VCaP (cell line): ENCODE data around the gene CCDC149.
A peak's percentile ranks its signal among the peaks of the same experiment; 100 is the strongest.

ENCODE experiments used
- H3K27ac ChIP-seq: fragments of 450-650 bp; 2 replicates; pipeline ENCODE4 v1.5.1; 2017
- TF ChIP-seq, protein P1 (sequence below): fragments of 450-650 bp; conservative IDR thresholded peaks from 2 replicates; pipeline ENCODE4 v1.5.1; 2017; ENCODE audit warnings: mild to moderate bottlenecking, moderate library complexity

CCDC149 gene

DNA sequence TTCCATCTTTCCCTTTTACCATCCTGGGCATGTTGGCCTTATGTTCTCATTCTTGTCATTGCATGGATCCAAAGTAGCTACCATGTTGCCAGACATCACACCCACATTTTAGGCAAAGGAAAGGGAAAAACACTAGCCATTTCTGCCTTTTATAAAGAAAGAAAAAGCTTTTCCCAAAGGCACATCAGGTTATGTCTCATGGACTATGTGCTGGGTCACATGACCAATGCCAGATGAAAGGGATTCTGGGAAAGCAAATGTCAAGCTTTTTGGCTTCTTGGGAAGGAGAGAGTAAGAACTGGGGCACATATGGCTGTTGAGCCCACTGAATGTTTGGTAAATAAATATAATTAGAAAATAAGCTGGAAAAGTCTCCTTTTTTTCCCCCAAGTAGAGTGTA lies 121.8 kb downstream of the CCDC149 start:
- no peak overlapping the region for H3K27ac ChIP-seq
- TF ChIP-seq, protein P1, sequence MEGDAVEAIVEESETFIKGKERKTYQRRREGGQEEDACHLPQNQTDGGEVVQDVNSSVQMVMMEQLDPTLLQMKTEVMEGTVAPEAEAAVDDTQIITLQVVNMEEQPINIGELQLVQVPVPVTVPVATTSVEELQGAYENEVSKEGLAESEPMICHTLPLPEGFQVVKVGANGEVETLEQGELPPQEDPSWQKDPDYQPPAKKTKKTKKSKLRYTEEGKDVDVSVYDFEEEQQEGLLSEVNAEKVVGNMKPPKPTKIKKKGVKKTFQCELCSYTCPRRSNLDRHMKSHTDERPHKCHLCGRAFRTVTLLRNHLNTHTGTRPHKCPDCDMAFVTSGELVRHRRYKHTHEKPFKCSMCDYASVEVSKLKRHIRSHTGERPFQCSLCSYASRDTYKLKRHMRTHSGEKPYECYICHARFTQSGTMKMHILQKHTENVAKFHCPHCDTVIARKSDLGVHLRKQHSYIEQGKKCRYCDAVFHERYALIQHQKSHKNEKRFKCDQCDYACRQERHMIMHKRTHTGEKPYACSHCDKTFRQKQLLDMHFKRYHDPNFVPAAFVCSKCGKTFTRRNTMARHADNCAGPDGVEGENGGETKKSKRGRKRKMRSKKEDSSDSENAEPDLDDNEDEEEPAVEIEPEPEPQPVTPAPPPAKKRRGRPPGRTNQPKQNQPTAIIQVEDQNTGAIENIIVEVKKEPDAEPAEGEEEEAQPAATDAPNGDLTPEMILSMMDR: no peak

DNA sequence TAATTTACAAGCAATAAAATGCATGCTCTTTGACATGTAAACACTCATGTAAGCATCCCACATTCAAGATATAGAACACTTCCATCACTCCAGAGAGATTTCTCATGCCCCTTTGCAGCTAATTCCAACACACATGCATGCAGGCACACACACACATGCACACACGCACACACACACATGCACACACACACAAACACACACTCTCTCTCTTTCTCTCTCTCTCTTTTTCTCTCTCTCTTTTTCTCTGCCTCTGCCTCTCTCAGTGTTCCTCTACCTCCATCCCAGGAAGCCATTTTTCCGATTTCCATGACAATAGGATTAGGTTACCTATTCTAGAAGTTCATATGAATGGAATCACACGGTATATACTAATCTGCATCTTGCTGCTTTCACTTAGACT lies 129.3 kb downstream of the CCDC149 start:
- H3K27ac ChIP-seq: no peak overlapping the region
- TF ChIP-seq, protein P1: no peak

DNA sequence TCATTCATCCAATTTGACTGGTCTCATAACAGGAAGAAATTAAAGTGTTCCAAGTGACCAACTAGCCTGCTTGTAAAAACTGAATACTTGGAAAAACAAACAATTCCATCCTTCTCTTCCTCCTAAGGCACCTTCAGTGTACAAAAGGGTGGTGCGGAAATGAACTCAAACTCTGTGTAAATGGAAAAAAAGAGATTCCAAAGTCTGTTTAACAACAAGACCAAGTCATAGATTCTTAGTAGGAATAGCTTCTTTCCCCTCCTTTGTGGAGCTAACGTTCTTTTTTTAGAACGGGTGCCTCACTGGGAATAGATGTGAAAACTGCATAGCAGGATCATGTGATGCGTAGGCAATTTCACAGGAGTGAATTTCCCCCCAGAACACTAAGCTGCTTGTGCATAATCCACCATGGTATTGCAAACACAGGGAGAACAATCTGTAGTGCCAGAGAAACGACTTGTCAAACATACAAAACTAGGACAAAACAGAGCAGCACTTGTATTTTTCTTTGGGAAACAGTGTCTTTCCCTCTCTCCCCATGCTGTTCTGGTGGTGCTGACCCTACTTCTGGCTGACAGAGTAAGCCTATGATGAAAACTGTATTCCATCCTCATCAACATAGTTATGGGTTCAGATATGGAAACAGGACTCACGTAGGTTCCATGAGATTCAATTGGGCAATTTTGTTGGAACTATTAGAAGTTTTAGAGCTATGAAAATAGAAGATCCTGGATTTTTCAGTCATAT lies 130.7 kb downstream of the CCDC149 start:
- peak overlapping the region; percentile 39; the same call in 1 of the 2 replicates for H3K27ac ChIP-seq
- TF ChIP-seq, protein P1: no peak

DNA sequence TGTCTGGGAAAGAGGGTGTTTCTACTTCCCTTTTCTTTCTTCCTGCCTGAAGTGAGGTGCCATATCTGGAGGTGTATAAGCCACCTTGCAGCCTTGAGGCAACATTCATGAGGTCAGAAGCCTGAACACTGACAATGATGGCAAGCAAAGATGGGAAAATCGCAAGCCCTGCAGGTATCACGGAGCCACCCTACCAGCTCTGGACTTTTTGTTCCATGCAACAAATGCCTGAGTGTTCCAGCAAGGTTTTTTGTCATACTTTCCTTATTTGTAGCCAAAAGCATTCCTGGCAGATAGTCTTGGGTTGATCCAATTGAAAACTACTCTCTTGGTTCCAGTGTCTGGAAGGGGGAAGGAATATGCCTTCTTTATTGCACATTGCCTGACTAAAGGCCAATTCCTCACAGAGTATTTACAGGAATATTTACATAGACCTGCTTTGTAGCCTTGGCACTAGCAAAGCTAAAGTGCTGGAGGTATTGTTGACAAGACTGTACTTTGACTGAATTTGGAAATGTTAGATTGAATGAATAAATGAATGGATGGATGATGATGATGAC lies 131.8 kb downstream of the CCDC149 start:
- TF ChIP-seq, protein P1: no peak
- no peak overlapping the region; the same call in 1 of the 2 replicates for H3K27ac ChIP-seq

DNA sequence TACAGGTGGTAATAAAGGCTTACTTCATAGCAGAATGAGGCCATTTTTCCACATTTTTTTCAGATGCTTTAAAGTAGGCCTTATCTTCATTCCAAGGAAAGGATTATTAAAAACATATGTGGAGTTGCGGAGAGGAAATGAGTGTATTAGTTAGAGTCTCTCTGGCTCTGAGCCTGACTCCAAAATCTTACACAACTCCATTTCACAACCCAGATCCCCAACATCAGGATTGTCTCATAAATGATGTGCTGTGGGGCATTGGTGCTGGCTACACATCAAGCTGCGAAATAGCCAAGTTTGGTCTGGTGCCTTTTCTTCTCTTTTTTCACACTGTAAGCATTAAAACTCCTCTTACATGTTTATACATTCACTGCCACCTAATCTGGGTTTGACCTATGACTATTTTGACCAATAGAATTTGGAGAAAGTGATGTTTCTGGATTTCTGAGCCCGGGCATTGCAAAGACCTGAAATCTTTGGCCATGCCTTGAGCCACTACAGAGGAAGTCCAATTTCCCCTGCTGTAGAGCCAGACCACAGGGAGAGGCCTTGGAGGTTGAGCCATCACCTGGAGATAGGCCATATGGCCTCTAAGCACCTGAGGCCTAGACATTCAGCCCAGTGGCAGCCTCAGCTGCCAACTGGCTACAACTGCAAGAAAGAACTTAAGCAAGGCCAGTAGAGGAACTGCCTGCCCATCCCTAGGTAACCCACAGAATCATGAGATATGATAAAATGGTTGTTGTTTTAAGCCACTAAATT lies 134.2 kb downstream of the CCDC149 start:
- TF ChIP-seq, protein P1: no peak
- H3K27ac ChIP-seq: no peak overlapping the region

DNA sequence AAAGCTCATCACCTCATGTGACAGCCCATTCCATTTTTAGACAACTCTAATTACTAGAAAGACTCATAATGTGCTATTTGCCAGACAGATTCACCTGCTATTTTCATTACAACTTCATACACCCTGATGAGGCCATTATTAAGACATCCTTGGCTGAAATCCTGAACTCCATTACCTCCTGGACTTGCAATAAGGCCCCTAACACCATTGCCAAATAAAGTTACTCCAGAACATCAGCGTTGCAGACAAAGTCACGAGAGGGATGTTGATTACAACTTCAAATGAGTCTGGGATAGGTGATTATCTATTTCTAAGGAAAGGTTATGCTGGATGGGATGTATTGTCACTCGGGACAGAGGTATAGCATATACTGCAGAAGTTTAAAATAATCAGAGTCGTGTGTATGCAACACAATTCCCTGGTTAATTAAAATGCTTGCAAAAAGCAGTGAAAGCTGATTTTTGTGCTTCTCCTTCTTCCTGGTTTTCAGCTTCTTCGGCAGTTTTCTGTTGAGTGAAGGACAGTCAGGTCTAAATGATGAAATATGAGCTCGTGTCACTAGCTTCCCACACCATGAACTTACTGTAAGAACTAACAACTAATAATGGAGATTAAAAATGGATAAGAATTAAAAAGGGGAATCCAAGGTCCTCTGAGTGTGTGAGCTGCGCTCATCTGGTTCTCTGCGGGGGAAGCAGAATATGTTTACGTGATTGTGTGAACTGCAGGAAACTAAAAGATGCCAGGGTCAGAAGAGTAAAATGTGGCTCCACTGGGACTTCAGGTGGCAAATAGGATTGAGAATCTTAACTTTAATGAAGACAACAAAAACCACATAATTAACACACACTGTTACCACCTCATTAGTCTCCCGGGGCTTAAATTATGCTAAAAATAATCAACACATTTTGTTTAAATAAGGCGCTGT lies 135.0 kb downstream of the CCDC149 start:
- H3K27ac ChIP-seq: no peak overlapping the region
- TF ChIP-seq, protein P1: no peak
